K562 (cell line): ENCODE measurements around the gene ZNF366. TPM values are rescaled to one million over a fixed set of nuclear protein-coding genes. Genes with fewer than 3 reads are reported as not detected.

Experiments
- CBFA2T3 ChIP-seq: fragments of 450-650 bp; IDR thresholded peaks from 2 replicates; pipeline ENCODE4 v1.6.1; 2017
- KDM5B ChIP-seq: fragments of 200-600 bp; sonication (generic); IDR thresholded peaks from 2 replicates; pipeline ENCODE4 v1.6.1; 2012; ENCODE audit warnings: low read depth, mild to moderate bottlenecking, moderate library complexity, low read length, control low read depth, inconsistent platforms; ENCODE audit not compliant: insufficient replicate concordance
- MGA ChIP-seq: fragments of 450-650 bp; IDR thresholded peaks from 2 replicates; pipeline ENCODE4 v1.6.1; 2016; ENCODE audit warnings: mild to moderate bottlenecking, moderate library complexity
- SAFB2 ChIP-seq: fragments of 200-400 bp; formaldehyde crosslinking; IDR thresholded peaks from 2 replicates; pipeline ENCODE4 v1.6.1; 2018; ENCODE audit warnings: borderline replicate concordance, low read length, low read depth, moderate library complexity; ENCODE audit not compliant: severe bottlenecking
- SMARCE1 ChIP-seq: fragments of 450-650 bp; IDR thresholded peaks from 2 replicates; pipeline ENCODE4 v1.7.1; 2016; ENCODE audit warnings: mild to moderate bottlenecking
- ZNF121 ChIP-seq: sonication (generic); formaldehyde crosslinking; conservative IDR thresholded peaks from 2 replicates; pipeline ENCODE4 v1.8.0; 2022; ENCODE audit warnings: missing genetic modification reagents
- polyA plus RNA-seq, 8 experiments: library from polyadenylated mRNA; depleted of rRNA in 4 of 8; stranded (reverse) in 5 of 8; unstranded in 3 of 8; fragments of >200 nt; fragmentation: Nextera tagmentation in 2 of 8; fragmentation: Illumina TruSeq in 1 of 8; extraction: Ambion mirVana in 2 of 8; extraction: Trizol in 1 of 8; gene quantifications; 2 replicates each; pipeline versions ENCODE4 v1.2.1 to v1.2.3, GENCODE V29; 2011 to 2014; ENCODE audit warnings: inconsistent platforms in 1 of 8, missing spikeins in 1 of 8
- total RNA-seq, 7 experiments: library from RNA; depleted of rRNA in 6 of 7; stranded (reverse); fragments of >200 nt in 6 of 7; fragmentation: Illumina TruSeq in 2 of 7; extraction: Trizol in 2 of 7; gene quantifications; 2 replicates each; pipeline versions ENCODE4 v1.2.1 to v1.2.3, GENCODE V29; 2011 to 2021; ENCODE audit warnings: low replicate concordance in 1 of 7

ZNF366 gene
- total and polyA plus RNA-seq, 9 of the 15 experiments (the other 6 are each of a cell fraction or from before 2014, with no cell fraction given): not detected

GRCh38 chr5:72540759-72541438, 33.7 kb upstream of the ZNF366 start (continued):
- TF ChIP-seq MGA: peak; percentile 34; the same call in 1 of the 2 replicates
- TF ChIP-seq KDM5B: no peak
- peak; percentile 69 for TF ChIP-seq CBFA2T3
- TF ChIP-seq SAFB2: no peak
- TF ChIP-seq SMARCE1: 0 out of 2 replicates have a peak, but pooled peaks have one; percentile 22
- TF ChIP-seq ZNF121 (CRISPR knock-in tag): no peak
